ENCODE results near the gene PSMC3IP. TPM values are rescaled to one million over a fixed set of nuclear protein-coding genes. Genes with fewer than 3 reads are reported as not detected.
"Not testable (repeated sequence)": the region's sequence is repeated elsewhere in the genome, so short reads cannot be mapped to it uniquely, and the experiment has no call there.

PSMC3IP gene
- total RNA-seq, 6 experiments from 2014 or later = 7.3 to 18.2 (median 16.0) TPM

- peak overlapping the region; percentile 90 for H3K27ac Mint-ChIP-seq
- peaks cover 29% of the 10 kb centered on the region for H3K36me3 Mint-ChIP-seq (ENCODE audit: low read depth)
Measured at GRCh38 chr17:42562388-42563142, 15.0 kb downstream of the PSMC3IP start.

GRCh38 chr17:42561897-42562387, 15.6 kb downstream of the PSMC3IP start, which contains the start of gene COASY:
Gene COASY (plus strand): TSS chr17:42562148. CDS start chr17:42562623, 475 bp downstream.
- H3K4me3 Mint-ChIP-seq = peak within 1 kb of the TSS; percentile 92
- peak within 1 kb of the TSS; percentile 90 for H3K27ac Mint-ChIP-seq
- H3K4me1 Mint-ChIP-seq (ENCODE audit: low read depth) = peaks cover 43% of the 10 kb centered on the region
- TF ChIP-seq, protein P1, sequence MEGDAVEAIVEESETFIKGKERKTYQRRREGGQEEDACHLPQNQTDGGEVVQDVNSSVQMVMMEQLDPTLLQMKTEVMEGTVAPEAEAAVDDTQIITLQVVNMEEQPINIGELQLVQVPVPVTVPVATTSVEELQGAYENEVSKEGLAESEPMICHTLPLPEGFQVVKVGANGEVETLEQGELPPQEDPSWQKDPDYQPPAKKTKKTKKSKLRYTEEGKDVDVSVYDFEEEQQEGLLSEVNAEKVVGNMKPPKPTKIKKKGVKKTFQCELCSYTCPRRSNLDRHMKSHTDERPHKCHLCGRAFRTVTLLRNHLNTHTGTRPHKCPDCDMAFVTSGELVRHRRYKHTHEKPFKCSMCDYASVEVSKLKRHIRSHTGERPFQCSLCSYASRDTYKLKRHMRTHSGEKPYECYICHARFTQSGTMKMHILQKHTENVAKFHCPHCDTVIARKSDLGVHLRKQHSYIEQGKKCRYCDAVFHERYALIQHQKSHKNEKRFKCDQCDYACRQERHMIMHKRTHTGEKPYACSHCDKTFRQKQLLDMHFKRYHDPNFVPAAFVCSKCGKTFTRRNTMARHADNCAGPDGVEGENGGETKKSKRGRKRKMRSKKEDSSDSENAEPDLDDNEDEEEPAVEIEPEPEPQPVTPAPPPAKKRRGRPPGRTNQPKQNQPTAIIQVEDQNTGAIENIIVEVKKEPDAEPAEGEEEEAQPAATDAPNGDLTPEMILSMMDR (IDR thresholded peaks at IDR 0.05) = no peak
- peaks cover 4% of the 10 kb centered on the region; the same call in 1 of the 2 replicates for H3K9me3 Mint-ChIP-seq
- peaks cover 28% of the 10 kb centered on the region for H3K36me3 Mint-ChIP-seq (ENCODE audit: low read depth)
- peaks cover 2% of the 10 kb centered on the region; the same call in 1 of the 2 replicates for H3K27me3 Mint-ChIP-seq (ENCODE audit: insufficient read depth)
- DNase-seq = peak; percentile 96

More at GRCh38 chr17:42562388-42563142, 15.0 kb downstream of the PSMC3IP start:
- DNase-seq = no peak
- peaks cover 4% of the 10 kb centered on the region; the same call in 1 of the 2 replicates for H3K9me3 Mint-ChIP-seq
- TF ChIP-seq, protein P1 (IDR thresholded peaks at IDR 0.05) = no peak
- H3K4me3 Mint-ChIP-seq = peak overlapping the region; percentile 92
- H3K27me3 Mint-ChIP-seq (ENCODE audit: insufficient read depth) = peaks cover 2% of the 10 kb centered on the region; the same call in 1 of the 2 replicates
- H3K4me1 Mint-ChIP-seq (ENCODE audit: low read depth) = peaks cover 44% of the 10 kb centered on the region

DNA sequence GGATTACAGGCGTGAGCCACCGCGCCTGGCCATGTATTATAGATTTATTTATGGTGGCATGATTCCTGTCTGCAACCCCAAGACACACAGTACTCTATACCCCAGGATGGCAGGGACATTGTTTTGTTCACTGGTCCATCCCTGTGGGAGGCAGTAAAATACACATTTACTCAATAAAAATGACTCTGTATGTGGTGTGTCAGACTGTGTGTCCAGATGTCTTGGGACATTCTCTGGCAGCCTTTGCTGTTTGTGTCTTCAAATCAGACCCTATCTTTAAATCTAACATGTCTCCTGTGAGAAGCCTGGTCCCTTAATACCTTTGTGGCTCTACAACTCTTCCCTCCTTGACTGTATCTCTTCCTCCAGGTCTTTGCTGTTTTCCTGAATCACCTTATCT, 17.3 kb downstream of the PSMC3IP start:
- Mint-ChIP-seq H3K27me3 (ENCODE audit: insufficient read depth) (peaks cover 2% of the 10 kb centered on the region; the same call in 1 of the 2 replicates), H3K4me3 (peak overlapping the region; percentile 73; the same call in 1 of the 2 replicates), H3K27ac (peak overlapping the region; percentile 73), H3K36me3 (ENCODE audit: low read depth) (peaks cover 22% of the 10 kb centered on the region), H3K4me1 (ENCODE audit: low read depth) (peaks cover 43% of the 10 kb centered on the region), H3K9me3 (peaks cover 4% of the 10 kb centered on the region; the same call in 1 of the 2 replicates)
- no peak for DNase-seq
- TF ChIP-seq, protein P1 (IDR thresholded peaks at IDR 0.05) = no peak

DNA sequence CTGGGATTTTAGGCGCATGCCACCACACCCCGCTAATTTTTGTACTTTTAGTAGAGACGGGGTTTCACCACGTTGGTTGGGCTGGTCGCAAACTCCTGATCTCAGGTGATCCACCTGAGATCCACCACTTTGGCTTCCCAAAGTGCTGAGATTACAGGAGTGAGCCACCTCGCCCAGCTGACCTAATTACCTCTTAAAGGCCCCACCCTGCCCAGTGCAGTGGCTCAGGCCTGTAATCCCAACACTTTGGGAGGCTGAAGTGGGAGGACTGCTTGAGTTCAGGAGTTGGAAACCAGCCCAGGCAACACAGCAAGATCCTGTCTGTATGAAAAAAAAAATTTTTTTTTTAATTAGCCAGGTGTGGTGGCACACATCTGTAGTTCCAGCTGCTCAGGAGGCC, 18.5 kb downstream of the PSMC3IP start:
- H3K9me3 Mint-ChIP-seq = peaks cover 4% of the 10 kb centered on the region; the same call in 1 of the 2 replicates
- peaks cover 22% of the 10 kb centered on the region for H3K36me3 Mint-ChIP-seq (ENCODE audit: low read depth)
- DNase-seq = no peak
- peaks cover 3% of the 10 kb centered on the region; the same call in 1 of the 2 replicates for H3K27me3 Mint-ChIP-seq (ENCODE audit: insufficient read depth)
- no peak overlapping the region for H3K4me3 Mint-ChIP-seq
- H3K27ac Mint-ChIP-seq = no peak overlapping the region
- TF ChIP-seq, protein P1 (IDR thresholded peaks at IDR 0.05) = no peak
- peaks cover 46% of the 10 kb centered on the region for H3K4me1 Mint-ChIP-seq (ENCODE audit: low read depth)

DNA sequence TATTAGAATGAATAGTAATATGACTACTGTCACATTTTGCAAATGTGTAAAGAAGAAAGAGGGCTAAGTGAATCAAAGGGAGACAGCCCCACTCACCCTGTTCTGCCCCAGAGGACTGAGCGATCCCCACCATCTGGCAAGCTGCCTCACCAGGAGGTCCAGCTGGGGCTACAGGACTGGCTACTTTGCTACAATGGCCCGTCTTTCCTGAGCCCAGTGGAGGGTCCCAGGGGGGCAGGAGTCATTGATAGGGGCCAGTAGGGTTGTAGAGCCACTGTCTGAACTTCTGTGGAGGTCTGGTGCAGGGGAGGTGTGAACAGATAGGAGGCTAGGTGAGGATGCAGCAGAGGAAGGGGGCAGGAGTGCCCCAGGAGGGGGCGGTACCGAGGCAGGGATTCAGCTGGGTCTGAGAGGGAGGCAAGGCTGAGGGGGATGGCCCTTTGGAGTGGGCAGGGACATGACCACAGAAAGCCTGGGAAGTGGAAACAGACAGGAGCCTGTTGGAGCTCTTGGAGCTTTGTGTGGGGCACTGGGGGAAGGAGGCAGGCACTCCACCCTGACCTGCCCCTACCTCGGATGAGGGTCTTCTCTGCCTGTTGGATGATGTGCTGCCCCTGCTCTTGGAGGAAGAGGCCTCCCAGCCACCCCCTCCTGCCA, 21.4 kb downstream of the PSMC3IP start:
- H3K4me1 Mint-ChIP-seq (ENCODE audit: low read depth) = peaks cover 23% of the 10 kb centered on the region
- not testable (repeated sequence) for H3K27me3 Mint-ChIP-seq (ENCODE audit: insufficient read depth); H3K36me3 Mint-ChIP-seq (ENCODE audit: low read depth); DNase-seq; H3K4me3 Mint-ChIP-seq; H3K27ac Mint-ChIP-seq; H3K9me3 Mint-ChIP-seq
- TF ChIP-seq, protein P1 (IDR thresholded peaks at IDR 0.05) = peak; percentile 51

Measured in HFFc6 (cell line).